ENCODE data around the gene LLGL1.
"Not testable (repeated sequence)": the region's sequence is repeated elsewhere in the genome, so short reads cannot be mapped to it uniquely, and the experiment has no call there.

The LLGL1 gene

DNA sequence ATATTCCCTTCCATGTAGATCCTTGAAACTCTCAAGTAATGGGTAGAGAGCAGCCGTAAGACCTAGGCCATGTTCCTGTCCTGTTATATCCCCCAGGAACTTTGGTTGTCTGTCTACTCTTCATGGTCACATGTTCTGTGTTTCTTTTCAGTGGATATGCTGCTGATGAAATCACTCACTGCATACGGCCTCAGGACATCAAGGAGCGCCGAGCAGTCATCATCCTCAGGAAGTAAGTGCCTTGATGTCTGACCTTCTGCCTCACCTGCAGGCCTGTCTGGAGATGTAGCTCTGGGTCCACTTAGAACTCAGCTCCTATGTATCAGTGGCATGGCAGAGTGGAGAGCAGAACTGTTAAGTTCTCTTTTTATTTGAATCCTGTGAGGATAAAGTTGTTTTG lies 30.6 kb upstream of the LLGL1 start:
- DNase-seq: no peak

- DNase-seq: no peak
Measured at GRCh38 chr17:18195246-18195645, 30.2 kb upstream of the LLGL1 start.

DNA sequence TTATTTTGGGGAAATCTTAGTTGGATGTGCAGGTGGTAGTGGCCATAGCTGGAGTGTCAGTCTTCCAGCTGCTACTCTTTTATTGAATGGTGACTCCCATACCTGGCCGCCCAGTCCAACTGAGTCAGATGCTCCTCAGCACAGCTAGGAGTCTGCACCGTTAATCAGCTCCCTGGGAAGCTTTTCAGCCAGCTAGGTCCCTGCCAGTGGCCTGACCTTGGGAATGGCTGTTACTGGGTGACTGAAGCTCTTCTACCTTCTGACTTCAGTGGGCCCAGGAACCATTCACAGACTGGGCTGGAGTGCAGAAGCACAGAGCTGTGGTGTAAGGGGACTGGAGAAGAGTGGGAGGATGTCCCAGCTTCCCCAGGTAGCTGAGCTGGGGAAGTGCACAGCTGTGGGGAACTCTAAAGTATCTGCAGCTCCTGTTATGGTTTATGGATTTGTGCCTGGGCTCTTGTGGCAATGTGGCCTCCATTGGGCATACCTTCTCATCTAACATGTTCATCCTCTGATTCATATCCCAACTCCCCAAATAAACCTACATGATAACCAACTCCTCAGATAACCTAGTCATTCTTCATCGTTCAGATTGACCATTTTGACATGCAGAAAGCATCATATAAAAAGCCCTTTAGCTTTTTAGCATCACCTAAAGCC lies 27.8 kb upstream of the LLGL1 start:
- no peak for DNase-seq

DNA sequence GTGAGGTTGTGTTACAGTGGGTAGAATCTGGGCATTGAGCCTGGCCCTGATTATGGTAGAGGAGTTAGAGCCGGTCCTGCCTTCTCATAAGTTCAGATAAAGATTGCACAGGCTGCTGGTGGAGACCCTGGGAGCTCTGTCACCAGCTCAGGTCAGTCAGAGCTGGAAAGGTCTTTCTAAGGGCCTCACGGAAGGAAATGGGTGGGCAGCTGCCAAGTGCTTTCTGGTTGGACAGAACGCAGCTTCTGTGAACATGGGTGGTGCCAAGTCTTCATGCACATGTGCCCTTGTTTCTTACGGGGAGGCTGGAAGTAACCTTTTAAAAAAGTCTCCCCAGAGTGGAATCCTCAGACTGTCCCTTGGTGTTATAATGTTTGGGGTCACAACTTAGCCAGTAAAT lies 26.9 kb upstream of the LLGL1 start:
- DNase-seq: no peak

GRCh38 chr17:18201108-18201507 lies 24.3 kb upstream of the LLGL1 start:
- no peak for DNase-seq

DNA sequence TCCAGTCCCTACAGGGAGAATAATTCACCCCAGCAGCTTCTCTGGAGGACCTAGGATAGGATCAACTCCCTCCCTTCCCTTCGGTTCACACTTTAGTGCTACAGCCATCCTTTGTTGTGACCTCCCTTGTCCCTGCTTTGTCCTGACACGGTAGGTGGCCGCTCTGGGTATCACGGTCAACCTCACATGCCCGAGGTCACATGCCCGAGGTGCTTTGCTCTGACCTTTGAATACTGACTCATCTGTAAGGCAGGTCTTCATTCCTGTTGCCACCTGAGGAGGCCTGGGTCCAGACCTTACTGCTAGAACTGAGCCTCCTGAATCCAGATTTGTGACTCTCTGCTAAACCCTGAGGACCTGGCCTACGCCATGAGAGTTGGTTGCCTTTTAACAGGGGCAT lies 22.1 kb upstream of the LLGL1 start:
- DNase-seq: no peak

DNA sequence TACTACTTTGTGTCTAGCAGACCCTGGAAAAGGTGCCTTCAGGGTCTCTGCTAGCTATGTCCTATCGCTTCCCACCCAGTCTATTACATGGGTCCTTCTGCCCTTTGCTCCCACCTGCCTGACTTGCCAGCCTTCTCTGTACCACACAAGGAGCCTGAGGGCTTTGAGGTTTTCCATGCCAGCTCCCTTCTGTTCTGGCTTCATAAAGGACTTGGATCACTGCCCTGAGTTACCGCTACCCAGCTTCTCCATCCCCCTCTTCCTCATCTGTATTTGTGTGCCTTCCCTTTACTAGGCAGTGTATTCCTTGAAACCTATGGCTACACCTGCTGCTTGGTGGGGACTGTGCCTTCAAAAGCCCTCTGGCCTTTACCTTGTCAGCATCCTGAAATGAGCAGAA lies 19.6 kb upstream of the LLGL1 start:
- no peak for DNase-seq

GRCh38 chr17:18206962-18207361 lies 18.5 kb upstream of the LLGL1 start:
- DNase-seq: no peak

- DNase-seq: no peak
Measured at GRCh38 chr17:18208092-18208491, 17.3 kb upstream of the LLGL1 start.

DNA sequence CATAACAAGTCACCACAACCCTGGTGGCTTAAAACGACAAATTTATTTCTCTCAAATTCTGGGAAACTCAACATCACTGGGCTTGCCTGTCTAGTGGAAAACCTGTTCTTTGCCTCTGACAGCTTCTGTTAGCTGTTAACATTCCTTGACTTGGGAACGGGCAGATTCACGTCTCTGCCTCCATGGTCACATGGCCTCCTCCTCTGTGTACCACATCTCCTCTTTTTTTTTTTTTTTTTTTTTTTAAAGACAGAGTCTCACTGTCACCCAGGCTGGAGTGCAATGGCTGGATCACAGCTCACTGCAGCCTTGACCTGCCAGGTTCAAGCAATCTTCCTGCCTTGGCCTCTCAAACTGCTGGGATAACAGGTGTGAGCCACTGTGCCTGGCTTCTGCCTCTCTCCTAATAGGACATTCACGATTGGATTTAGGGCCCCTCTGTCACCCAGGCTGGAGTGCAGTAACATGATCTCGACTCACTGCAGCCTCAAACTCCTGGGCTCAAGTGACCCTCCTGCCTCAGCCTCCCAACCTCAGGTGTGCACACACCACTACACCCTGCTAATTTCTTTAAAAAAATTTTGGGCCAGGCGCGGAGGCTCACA lies 11.7 kb upstream of the LLGL1 start:
- DNase-seq: no peak

- not testable (repeated sequence) for DNase-seq
Measured at GRCh38 chr17:18216906-18217305, 8.5 kb upstream of the LLGL1 start.

GRCh38 chr17:18217412-18218015 lies 7.9 kb upstream of the LLGL1 start:
- peak; percentile 27 for DNase-seq

DNA sequence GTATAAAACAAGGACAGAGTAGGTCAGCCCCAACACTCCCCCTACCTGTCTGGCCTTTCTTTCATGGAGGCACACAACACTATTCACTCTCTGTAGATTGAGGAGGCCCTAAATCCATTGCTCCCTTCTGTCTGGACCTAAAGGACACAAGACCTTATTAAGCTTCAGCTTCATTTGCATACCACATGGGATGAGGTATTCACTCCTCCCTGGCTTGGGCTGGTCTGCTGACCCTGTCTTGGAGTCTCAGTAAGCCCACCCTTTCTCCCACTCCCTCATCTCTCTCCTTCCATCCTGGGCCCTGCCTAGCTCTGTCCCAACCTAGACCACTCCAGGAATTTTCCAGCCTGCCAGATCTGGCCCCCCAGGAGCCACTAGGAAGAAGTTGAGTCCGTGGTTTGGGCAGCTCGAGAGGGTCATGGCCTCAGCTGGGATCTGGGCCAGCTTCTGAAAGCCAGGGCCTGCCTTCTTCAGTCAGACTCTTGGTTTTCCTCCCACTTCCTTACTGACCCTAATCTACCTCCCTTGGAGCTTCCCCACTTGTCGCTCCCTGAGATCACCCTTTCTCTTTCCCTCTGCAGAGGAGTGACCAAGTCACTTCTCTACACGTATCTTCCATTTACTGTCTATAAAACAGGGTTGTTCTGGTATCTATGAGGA lies 6.5 kb upstream of the LLGL1 start:
- DNase-seq: no peak

GRCh38 chr17:18224053-18224386 lies 1.4 kb upstream of the LLGL1 start:
- DNase-seq: no peak

DNA sequence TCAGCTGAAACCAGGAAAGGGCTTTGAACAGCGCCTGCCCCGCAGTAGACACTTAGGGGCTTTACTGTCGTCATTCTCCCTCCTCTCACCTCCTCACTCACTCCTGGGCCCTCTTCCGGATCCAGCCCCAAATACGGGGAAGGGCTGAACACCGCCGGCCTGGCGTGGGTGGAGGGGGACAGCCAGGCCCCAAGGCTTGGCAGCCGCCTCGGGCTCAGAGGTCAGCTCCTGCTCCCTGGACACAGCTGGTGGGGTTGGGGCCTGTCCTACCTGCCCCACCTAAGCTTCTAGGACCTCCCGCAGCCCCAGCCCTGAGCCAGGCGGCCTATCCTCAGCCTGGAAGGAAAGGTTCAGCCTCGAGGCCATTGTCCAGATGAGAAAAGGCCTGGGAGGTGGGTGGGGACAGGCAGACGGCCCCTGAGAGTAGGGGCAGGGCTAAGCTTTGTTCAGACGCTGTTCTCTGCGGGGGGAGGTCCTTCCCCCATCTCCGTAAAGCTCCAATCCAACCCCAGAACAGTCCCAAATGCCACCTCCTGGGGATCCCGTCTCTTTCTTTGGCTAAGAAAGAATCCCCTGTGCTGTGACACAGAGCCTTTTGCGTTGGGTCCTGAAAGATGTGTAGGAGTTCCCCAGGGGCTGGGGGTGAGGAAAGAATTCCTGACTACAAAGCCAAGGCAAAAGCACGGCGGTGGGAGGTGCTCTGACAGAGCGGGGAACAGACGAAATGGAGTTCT lies 881 bp upstream of the LLGL1 start:
- no peak for DNase-seq

DNA sequence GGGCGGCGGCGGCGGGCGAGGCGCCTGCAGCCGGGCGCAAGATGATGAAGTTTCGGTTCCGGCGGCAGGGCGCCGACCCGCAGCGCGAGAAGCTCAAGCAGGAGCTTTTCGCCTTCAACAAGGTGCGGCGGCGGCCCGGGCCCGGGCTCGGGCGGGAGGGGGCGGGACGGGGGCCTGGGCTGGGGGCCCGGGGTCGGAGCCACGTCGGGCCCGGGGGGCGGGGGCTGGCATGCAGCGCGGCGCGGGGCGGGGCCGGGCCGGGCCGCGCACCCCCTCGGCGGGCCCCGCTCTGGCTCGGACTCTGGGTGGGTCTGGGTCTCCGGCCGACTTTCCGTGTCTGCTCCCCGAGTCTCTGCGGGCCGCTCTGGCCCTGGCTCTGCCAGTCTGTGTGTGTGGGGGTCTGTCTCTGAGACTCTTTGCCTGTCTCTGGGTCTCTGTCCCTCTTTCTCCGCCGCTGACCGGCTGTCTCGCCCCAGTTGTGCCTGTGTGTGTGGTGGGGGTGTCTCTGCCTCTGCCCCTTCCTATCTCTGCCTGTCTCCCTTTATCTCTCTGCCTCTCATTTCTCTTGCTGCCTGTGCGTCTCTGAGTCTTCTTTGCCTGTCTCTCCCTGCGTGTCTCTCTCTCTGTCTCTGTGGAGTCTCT lies 328 bp downstream of the LLGL1 start:
- no peak for DNase-seq

GRCh38 chr17:18226284-18226945 lies 980 bp downstream of the LLGL1 start:
- no peak for DNase-seq

GRCh38 chr17:18227635-18228034 lies 2.2 kb downstream of the LLGL1 start:
- DNase-seq: no peak

DNA sequence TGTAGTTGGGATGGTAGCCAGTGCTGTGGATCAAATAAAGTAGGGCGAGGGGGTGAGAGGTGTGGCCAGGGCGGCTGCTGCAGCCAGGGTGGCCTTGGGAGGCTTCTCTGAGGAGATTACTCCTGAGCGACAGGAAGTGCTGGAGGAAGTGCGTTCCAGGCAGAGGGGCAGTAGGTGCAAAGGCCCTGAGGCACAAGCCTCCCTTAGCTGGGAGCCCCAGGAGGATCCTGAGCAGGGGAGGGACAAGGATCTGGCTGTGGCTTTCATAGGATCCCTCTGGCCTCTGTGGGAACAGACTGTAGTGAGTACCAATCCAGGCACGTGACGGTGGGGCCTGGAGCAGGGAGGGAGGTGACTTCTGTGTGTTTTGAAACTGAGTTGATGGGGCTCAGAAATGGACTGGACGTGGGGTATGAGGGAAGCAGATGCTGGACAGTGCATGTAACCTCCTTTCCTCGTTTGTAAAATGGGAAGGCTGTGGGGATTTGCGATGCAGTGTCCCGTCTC lies 2.8 kb downstream of the LLGL1 start:
- DNase-seq: no peak

GRCh38 chr17:18229254-18229653 lies 3.8 kb downstream of the LLGL1 start:
- DNase-seq: no peak

GRCh38 chr17:18229771-18230170 lies 4.3 kb downstream of the LLGL1 start:
- no peak for DNase-seq

Measured in NCI-H1092 treated with DMSO at 0.1 percent for 48 hours (cell line).